Neutrophil (primary cell): Measurements from ENCODE around the gene SPTBN2.

Source experiments
- H3K27ac ChIP-seq: fragments of 200-600 bp; sonication (generic); 2 replicates; pipeline ENCODE4 v1.5.1; 2016; ENCODE audit warnings: mild to moderate bottlenecking, moderate library complexity
- H3K27me3 ChIP-seq: fragments of 200-600 bp; sonication (generic); 2 replicates; pipeline ENCODE4 v1.6.0; 2016; ENCODE audit warnings: mild to moderate bottlenecking
- H3K36me3 ChIP-seq: fragments of 200-600 bp; sonication (generic); 2 replicates; pipeline ENCODE4 v1.5.1; 2017
- H3K4me1 ChIP-seq, 2 experiments: fragments of 200-600 bp in 1 of 2; sonication (generic) in 1 of 2; 1 replicate in 1 of 2; 2 replicates in 1 of 2; pipeline versions ENCODE4 v1.5.1 to v1.6.1; 2013 to 2016; ENCODE audit warnings: low read depth in 1 of 2, low read length in 1 of 2, mild to moderate bottlenecking in 1 of 2, moderate library complexity in 1 of 2; ENCODE audit not compliant: control insufficient read depth in 1 of 2, insufficient read depth in 1 of 2
- H3K4me3 ChIP-seq, 2 experiments: fragments of 200-600 bp in 1 of 2; sonication (generic) in 1 of 2; 1 replicate in 1 of 2; 2 replicates in 1 of 2; pipeline ENCODE4 v1.5.1; 2013 to 2016; ENCODE audit warnings: low read depth in 1 of 2, low read length in 1 of 2, mild to moderate bottlenecking in 1 of 2, moderate library complexity in 1 of 2
- H3K9me3 ChIP-seq: fragments of 200-600 bp; sonication (generic); 2 replicates; pipeline ENCODE4 v1.5.1; 2016
- TF ChIP-seq, protein P1 (sequence below): fragments of 200-600 bp; sonication (generic); IDR thresholded peaks from 2 replicates; pipeline ENCODE4 v1.5.1; 2016; ENCODE audit warnings: antibody characterized with exemption

Gene SPTBN2

DNA sequence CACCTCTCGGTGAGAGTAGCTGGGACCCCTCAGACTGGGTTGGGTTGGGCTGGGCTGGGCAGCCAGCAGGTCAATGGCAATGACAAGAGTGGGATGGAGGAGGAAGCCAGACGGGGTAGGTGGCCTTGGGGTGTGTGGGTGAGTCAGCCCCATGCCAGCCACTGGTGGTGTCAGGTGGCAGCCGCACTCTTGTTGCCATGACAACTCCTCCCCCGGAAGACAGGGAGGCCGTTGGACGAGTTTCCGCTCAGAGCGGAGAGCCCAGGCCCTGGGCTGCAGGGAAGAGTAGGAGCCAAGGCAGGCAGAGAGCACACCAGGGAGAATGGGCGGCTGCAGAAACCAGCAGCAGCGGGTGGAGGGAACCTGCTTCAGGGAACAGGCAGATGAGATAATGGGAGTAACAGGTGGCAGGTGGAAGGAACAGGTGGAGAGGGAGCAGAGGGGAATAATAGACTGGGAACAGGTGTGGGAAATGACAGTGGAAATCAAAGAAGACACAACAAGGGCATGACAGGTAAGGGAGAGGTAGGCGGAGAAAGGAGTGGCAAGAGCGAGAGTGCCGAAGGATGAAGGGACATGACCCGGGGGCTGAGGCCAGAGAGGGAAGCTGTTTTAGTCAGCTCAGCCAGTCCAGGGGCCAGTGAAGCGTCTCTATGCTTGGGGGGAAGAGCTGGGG is 8.7 kb downstream of the SPTBN2 start:
- no peak overlapping the region for H3K4me3 ChIP-seq
- TF ChIP-seq, protein P1, sequence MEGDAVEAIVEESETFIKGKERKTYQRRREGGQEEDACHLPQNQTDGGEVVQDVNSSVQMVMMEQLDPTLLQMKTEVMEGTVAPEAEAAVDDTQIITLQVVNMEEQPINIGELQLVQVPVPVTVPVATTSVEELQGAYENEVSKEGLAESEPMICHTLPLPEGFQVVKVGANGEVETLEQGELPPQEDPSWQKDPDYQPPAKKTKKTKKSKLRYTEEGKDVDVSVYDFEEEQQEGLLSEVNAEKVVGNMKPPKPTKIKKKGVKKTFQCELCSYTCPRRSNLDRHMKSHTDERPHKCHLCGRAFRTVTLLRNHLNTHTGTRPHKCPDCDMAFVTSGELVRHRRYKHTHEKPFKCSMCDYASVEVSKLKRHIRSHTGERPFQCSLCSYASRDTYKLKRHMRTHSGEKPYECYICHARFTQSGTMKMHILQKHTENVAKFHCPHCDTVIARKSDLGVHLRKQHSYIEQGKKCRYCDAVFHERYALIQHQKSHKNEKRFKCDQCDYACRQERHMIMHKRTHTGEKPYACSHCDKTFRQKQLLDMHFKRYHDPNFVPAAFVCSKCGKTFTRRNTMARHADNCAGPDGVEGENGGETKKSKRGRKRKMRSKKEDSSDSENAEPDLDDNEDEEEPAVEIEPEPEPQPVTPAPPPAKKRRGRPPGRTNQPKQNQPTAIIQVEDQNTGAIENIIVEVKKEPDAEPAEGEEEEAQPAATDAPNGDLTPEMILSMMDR, result no peak
- H3K36me3 ChIP-seq, result no peaks in the 10 kb centered on the region
- no peaks in the 10 kb centered on the region for H3K9me3 ChIP-seq
- no peaks in the 10 kb centered on the region for H3K4me1 ChIP-seq
- H3K27ac ChIP-seq, result no peak overlapping the region
- peaks cover 64% of the 10 kb centered on the region for H3K27me3 ChIP-seq

DNA sequence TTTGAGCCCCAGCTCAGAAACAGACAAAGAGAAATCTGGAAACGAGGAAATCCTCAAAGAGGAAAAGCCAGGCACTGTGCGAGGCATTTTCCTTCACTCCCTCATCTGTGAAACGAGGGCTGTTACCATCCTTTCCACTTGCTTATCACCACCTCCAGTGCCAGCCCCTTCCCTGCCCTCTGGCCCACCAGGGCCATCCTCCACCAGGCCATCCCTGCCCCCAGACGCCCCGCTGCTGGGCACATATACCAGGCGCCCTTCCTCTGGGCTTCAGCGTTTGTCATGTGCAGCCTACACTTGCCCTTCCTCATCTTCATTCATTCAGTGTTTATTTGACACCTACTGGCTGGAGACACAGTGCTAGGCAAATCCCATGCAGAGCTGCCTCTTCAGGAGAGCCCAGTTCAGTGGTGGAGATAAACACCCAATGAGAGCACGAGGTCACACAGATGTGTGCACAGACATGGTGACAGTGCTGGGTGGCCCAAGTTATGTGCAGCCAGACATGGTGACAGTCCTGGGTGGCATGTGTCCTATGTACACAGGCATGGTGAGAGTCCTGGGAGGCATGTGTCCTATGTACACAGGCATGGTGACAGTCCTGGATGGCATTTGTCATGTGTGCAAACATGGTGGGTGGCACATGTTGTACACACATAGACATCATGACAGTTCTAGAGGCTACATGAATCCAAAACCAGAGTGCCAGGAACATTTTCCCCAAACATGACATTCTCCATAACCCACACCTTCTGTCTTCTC is 9.7 kb downstream of the SPTBN2 start:
- TF ChIP-seq, protein P1, result no peak
- H3K27me3 ChIP-seq, result peaks cover 54% of the 10 kb centered on the region
- no peak overlapping the region for H3K27ac ChIP-seq
- H3K36me3 ChIP-seq, result no peaks in the 10 kb centered on the region
- H3K9me3 ChIP-seq, result no peaks in the 10 kb centered on the region
- no peak overlapping the region for H3K4me3 ChIP-seq
- H3K4me1 ChIP-seq, result no peaks in the 10 kb centered on the region

DNA sequence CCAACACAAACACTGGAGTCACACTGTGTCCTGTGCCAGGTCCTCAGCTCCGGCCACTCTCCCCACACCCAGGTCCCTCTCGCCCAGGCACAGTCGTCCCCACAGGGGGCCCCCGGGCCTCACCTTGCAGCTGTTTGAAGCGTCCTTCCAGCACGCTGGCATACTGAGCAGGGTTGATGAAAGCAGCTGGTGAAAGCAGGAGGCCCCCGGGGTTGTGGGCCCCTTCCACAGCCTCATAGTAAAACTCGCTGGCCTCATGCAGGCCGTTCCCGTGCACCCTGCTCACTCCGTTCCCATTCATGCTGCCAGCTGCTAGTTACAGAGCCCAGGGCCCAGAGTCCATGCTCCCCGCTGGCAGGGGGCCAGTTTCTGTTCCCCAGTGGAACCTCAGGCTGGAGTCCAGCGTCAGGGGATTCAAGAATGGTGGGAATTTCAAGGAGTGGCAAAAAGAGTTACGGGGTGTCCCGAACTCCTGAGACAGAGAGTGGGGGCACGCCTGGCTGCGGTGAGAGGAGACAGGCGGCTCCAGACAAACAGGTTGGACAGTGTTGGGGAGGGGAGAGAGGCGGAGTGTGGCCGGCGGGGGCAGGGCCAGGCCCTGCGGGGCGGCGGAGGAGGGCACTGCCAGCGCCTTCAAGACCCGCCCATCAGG is 10.6 kb downstream of the SPTBN2 start:
- H3K27ac ChIP-seq, result no peak overlapping the region
- H3K4me3 ChIP-seq, result no peak overlapping the region

GRCh38 chr11:66717925-66718319 is 11.1 kb downstream of the SPTBN2 start:
- peaks cover 47% of the 10 kb centered on the region for H3K27me3 ChIP-seq
- H3K4me1 ChIP-seq, result no peaks in the 10 kb centered on the region
- TF ChIP-seq, protein P1, result no peak
- no peak overlapping the region for H3K4me3 ChIP-seq
- H3K36me3 ChIP-seq, result no peaks in the 10 kb centered on the region
- H3K27ac ChIP-seq, result no peak overlapping the region
- H3K9me3 ChIP-seq, result no peaks in the 10 kb centered on the region

More for the DNA sequence above, 10.6 kb downstream of the SPTBN2 start:
- Histone ChIP-seq H3K4me1 (no peaks in the 10 kb centered on the region), H3K36me3 (no peaks in the 10 kb centered on the region), H3K9me3 (no peaks in the 10 kb centered on the region), H3K27me3 (peaks cover 49% of the 10 kb centered on the region)
- TF ChIP-seq, protein P1, result no peak

GRCh38 chr11:66716996-66717395 is 12.0 kb downstream of the SPTBN2 start:
- Histone ChIP-seq H3K9me3 (no peaks in the 10 kb centered on the region), H3K4me3 (no peak overlapping the region), H3K27ac (no peak overlapping the region), H3K27me3 (peaks cover 42% of the 10 kb centered on the region), H3K4me1 (no peaks in the 10 kb centered on the region), H3K36me3 (no peaks in the 10 kb centered on the region)
- TF ChIP-seq, protein P1, result no peak
